ENCODE results near the gene DAO. TPM values are rescaled to one million over a fixed set of nuclear protein-coding genes. Genes with fewer than 3 reads are reported as not detected.

The DAO gene
- polyA plus RNA-seq, 1 donor from 2014 or later, result not detected

DNA sequence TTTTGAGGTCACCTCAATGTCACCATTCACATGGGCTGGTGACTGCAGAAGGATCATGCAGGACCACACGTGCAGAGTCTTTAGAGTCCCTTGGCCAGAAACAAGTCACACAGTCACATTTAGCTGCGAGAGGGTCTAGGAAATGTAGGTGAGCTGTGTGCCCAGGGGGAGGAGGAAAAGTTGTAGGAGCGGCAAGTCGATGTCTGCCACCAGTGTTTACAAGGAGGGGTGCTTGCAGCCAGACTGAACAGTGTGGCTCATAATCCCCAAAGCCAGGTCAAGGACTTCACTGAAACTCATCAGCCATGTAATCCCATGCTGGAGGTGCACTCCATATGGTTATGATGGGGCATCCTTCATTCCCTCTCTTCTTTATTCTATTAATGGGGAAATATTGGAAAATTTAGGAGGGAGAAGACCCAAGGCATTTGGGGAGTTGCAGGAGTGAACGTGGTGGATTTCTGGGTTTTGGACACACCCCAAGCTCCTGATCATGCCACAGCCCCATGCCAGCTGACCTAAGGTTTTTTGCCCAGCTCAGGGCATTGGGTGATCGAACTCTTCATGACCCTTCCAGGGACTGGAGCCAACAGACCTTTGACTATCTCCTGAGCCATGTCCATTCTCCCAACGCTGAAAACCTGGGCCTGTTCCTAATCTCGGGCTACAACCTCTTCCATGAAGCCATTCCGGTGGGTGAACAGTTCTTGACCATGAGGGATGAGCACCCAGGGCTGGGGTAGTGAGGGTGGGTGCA is 7.2 kb downstream of the DAO start:
- H2AFZ ChIP-seq (ENCODE audit: low read depth, low read length), result no peak overlapping the region
- no peak overlapping the region for H3K27ac ChIP-seq (ENCODE audit: low read length)
- no peaks in the 10 kb centered on the region for H3F3A ChIP-seq (ENCODE audit: insufficient read depth, low read length, poor library complexity, severe bottlenecking)
- no peaks in the 10 kb centered on the region for H3K9me2 ChIP-seq (ENCODE audit: insufficient read depth, low read length)
- H3K36me3 ChIP-seq (ENCODE audit: insufficient read depth, low read length), result no peaks in the 10 kb centered on the region
- TF ChIP-seq SMC3 (conservative IDR thresholded peaks at IDR 0.05; ENCODE audit: poor library complexity) (no peak), MXI1 (conservative IDR thresholded peaks at IDR 0.05; ENCODE audit: poor library complexity, severe bottlenecking) (no peak), POLR2AphosphoS5 (IDR thresholded peaks at IDR 0.05) (no peak), TAF1 (IDR thresholded peaks at IDR 0.05; ENCODE audit: low read depth) (no peak), EP300 (conservative IDR thresholded peaks at IDR 0.05; ENCODE audit: poor library complexity, severe bottlenecking) (no peak), RAD21 (conservative IDR thresholded peaks at IDR 0.05) (no peak), EZH2 (IDR thresholded peaks at IDR 0.05; ENCODE audit: borderline replicate concordance, insufficient read depth, low read length, poor library complexity, severe bottlenecking) (no peak)
- TF ChIP-seq, protein P1, sequence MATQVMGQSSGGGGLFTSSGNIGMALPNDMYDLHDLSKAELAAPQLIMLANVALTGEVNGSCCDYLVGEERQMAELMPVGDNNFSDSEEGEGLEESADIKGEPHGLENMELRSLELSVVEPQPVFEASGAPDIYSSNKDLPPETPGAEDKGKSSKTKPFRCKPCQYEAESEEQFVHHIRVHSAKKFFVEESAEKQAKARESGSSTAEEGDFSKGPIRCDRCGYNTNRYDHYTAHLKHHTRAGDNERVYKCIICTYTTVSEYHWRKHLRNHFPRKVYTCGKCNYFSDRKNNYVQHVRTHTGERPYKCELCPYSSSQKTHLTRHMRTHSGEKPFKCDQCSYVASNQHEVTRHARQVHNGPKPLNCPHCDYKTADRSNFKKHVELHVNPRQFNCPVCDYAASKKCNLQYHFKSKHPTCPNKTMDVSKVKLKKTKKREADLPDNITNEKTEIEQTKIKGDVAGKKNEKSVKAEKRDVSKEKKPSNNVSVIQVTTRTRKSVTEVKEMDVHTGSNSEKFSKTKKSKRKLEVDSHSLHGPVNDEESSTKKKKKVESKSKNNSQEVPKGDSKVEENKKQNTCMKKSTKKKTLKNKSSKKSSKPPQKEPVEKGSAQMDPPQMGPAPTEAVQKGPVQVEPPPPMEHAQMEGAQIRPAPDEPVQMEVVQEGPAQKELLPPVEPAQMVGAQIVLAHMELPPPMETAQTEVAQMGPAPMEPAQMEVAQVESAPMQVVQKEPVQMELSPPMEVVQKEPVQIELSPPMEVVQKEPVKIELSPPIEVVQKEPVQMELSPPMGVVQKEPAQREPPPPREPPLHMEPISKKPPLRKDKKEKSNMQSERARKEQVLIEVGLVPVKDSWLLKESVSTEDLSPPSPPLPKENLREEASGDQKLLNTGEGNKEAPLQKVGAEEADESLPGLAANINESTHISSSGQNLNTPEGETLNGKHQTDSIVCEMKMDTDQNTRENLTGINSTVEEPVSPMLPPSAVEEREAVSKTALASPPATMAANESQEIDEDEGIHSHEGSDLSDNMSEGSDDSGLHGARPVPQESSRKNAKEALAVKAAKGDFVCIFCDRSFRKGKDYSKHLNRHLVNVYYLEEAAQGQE (IDR thresholded peaks at IDR 0.05; ENCODE audit: borderline replicate concordance), result no peak
- TF ChIP-seq, protein P2, sequence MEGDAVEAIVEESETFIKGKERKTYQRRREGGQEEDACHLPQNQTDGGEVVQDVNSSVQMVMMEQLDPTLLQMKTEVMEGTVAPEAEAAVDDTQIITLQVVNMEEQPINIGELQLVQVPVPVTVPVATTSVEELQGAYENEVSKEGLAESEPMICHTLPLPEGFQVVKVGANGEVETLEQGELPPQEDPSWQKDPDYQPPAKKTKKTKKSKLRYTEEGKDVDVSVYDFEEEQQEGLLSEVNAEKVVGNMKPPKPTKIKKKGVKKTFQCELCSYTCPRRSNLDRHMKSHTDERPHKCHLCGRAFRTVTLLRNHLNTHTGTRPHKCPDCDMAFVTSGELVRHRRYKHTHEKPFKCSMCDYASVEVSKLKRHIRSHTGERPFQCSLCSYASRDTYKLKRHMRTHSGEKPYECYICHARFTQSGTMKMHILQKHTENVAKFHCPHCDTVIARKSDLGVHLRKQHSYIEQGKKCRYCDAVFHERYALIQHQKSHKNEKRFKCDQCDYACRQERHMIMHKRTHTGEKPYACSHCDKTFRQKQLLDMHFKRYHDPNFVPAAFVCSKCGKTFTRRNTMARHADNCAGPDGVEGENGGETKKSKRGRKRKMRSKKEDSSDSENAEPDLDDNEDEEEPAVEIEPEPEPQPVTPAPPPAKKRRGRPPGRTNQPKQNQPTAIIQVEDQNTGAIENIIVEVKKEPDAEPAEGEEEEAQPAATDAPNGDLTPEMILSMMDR (IDR thresholded peaks at IDR 0.05; ENCODE audit: poor library complexity, severe bottlenecking), result no peak
- no peak overlapping the region for H3K4me2 ChIP-seq (ENCODE audit: low read length)
- H3K9ac ChIP-seq (ENCODE audit: low read length), result no peak overlapping the region
- H3K79me2 ChIP-seq (replicated peaks; ENCODE audit: insufficient read depth, low read length), result no peaks in the 10 kb centered on the region
- H3K4me3 ChIP-seq (ENCODE audit: low read length), result no peak overlapping the region
- no peaks in the 10 kb centered on the region for H3K9me3 ChIP-seq (ENCODE audit: low read length)
- H4K20me1 ChIP-seq (ENCODE audit: insufficient read depth), result no peaks in the 10 kb centered on the region
- no peaks in the 10 kb centered on the region for H3K27me3 ChIP-seq (ENCODE audit: insufficient read depth, low read depth, low read length)

DNA sequence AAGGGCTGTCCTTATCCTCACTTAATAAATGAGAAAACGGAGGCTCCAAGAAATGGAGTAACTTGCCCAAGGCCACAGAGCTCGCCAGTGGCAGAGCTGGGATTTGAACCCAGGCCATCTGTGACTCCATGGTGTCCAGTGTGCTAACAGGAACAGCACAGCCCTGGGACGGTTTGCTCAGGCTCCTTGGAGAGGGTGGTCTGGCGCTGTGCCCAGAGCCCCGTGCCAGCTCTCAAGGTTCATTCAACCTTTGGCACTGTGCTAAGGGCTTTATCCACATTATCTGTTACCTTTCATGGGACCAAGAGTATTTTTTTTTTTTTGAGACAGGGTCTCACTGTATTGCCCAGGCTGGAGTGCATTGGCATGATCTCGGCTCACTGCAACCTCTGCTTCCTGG is 8.1 kb downstream of the DAO start:
- H4K20me1 ChIP-seq (ENCODE audit: insufficient read depth), result no peaks in the 10 kb centered on the region
- no peaks in the 10 kb centered on the region for H3K36me3 ChIP-seq (ENCODE audit: insufficient read depth, low read length)
- no peaks in the 10 kb centered on the region for H3K79me2 ChIP-seq (replicated peaks; ENCODE audit: insufficient read depth, low read length)
- no peaks in the 10 kb centered on the region for H3K9me2 ChIP-seq (ENCODE audit: insufficient read depth, low read length)
- no peaks in the 10 kb centered on the region for H3K9me3 ChIP-seq (ENCODE audit: low read length)
- H3K4me3 ChIP-seq (ENCODE audit: low read length), result no peak overlapping the region
- H3K9ac ChIP-seq (ENCODE audit: low read length), result no peak overlapping the region
- no peak overlapping the region for H2AFZ ChIP-seq (ENCODE audit: low read depth, low read length)
- no peaks in the 10 kb centered on the region for H3K27me3 ChIP-seq (ENCODE audit: insufficient read depth, low read depth, low read length)
- no peak for TF ChIP-seq EP300 (conservative IDR thresholded peaks at IDR 0.05; ENCODE audit: poor library complexity, severe bottlenecking)
- TF ChIP-seq TAF1 (IDR thresholded peaks at IDR 0.05; ENCODE audit: low read depth), result no peak
- no peak for TF ChIP-seq POLR2AphosphoS5 (IDR thresholded peaks at IDR 0.05)
- no peak for TF ChIP-seq RAD21 (conservative IDR thresholded peaks at IDR 0.05)
- TF ChIP-seq, protein P2 (IDR thresholded peaks at IDR 0.05; ENCODE audit: poor library complexity, severe bottlenecking), result no peak
- TF ChIP-seq, protein P1 (IDR thresholded peaks at IDR 0.05; ENCODE audit: borderline replicate concordance), result no peak
- no peak for TF ChIP-seq SMC3 (conservative IDR thresholded peaks at IDR 0.05; ENCODE audit: poor library complexity)
- no peak for TF ChIP-seq MXI1 (conservative IDR thresholded peaks at IDR 0.05; ENCODE audit: poor library complexity, severe bottlenecking)
- TF ChIP-seq EZH2 (IDR thresholded peaks at IDR 0.05; ENCODE audit: borderline replicate concordance, insufficient read depth, low read length, poor library complexity, severe bottlenecking), result no peak
- H3K4me2 ChIP-seq (ENCODE audit: low read length), result no peak overlapping the region
- H3K27ac ChIP-seq (ENCODE audit: low read length), result no peak overlapping the region
- H3F3A ChIP-seq (ENCODE audit: insufficient read depth, low read length, poor library complexity, severe bottlenecking), result no peaks in the 10 kb centered on the region

Measured in neural cell (in vitro differentiated cells).